ENCODE measurements around the gene AMER3. TPM values are rescaled to one million over a fixed set of nuclear protein-coding genes. Genes with fewer than 3 reads are reported as not detected.

The AMER3 gene
- total RNA-seq, 1 donor from 2014 or later: 1.4 TPM

- DNase-seq (ENCODE audit: low read depth, low spot score): no peak
- no peak for TF ChIP-seq CTCF (conservative IDR thresholded peaks at IDR 0.05)
- H3K9me3 Mint-ChIP-seq: no peaks in the 10 kb centered on the region
- H3K27me3 Mint-ChIP-seq (ENCODE audit: low read depth): peaks cover 89% of the 10 kb centered on the region
- no peaks in the 10 kb centered on the region for H3K36me3 Mint-ChIP-seq (ENCODE audit: low read depth)
- H3K4me3 Mint-ChIP-seq: peak overlapping the region; percentile 83
- no peak overlapping the region for H3K27ac Mint-ChIP-seq (ENCODE audit: unreplicated experiment)
- peaks cover 10% of the 10 kb centered on the region for H3K4me1 Mint-ChIP-seq
These were observed 1.7 kb downstream of the AMER3 start for GRCh38 chr2:130756874-130757668.

GRCh38 chr2:130759906-130760753 lies 4.8 kb downstream of the AMER3 start:
- Mint-ChIP-seq H3K9me3 (no peaks in the 10 kb centered on the region), H3K36me3 (ENCODE audit: low read depth) (no peaks in the 10 kb centered on the region), H3K4me1 (peaks cover 10% of the 10 kb centered on the region), H3K4me3 (no peak overlapping the region), H3K27ac (ENCODE audit: unreplicated experiment) (no peak overlapping the region), H3K27me3 (ENCODE audit: low read depth) (peaks cover 60% of the 10 kb centered on the region)
- TF ChIP-seq CTCF (conservative IDR thresholded peaks at IDR 0.05): no peak
- no peak for DNase-seq (ENCODE audit: low read depth, low spot score)

GRCh38 chr2:130760754-130761751 lies 5.7 kb downstream of the AMER3 start:
- Mint-ChIP-seq H3K9me3 (no peaks in the 10 kb centered on the region), H3K27ac (ENCODE audit: unreplicated experiment) (no peak overlapping the region), H3K27me3 (ENCODE audit: low read depth) (peaks cover 56% of the 10 kb centered on the region), H3K4me3 (no peak overlapping the region), H3K4me1 (peaks cover 10% of the 10 kb centered on the region), H3K36me3 (ENCODE audit: low read depth) (no peaks in the 10 kb centered on the region)
- TF ChIP-seq CTCF (conservative IDR thresholded peaks at IDR 0.05): no peak
- DNase-seq (ENCODE audit: low read depth, low spot score): no peak

- H3K27me3 Mint-ChIP-seq (ENCODE audit: low read depth): peaks cover 45% of the 10 kb centered on the region
- no peak for DNase-seq (ENCODE audit: low read depth, low spot score)
These were observed 6.9 kb downstream of the AMER3 start for GRCh38 chr2:130762031-130762909.

More at GRCh38 chr2:130762031-130762909, 6.9 kb downstream of the AMER3 start:
- H3K9me3 Mint-ChIP-seq: no peaks in the 10 kb centered on the region
- no peaks in the 10 kb centered on the region for H3K36me3 Mint-ChIP-seq (ENCODE audit: low read depth)
- no peak overlapping the region for H3K27ac Mint-ChIP-seq (ENCODE audit: unreplicated experiment)
- H3K4me3 Mint-ChIP-seq: no peak overlapping the region
- peaks cover 4% of the 10 kb centered on the region for H3K4me1 Mint-ChIP-seq
- TF ChIP-seq CTCF (conservative IDR thresholded peaks at IDR 0.05): no peak
